Suprapubic skin (tissue), 4 donors: ENCODE data around the gene TTLL5. TPM values are rescaled to one million over a fixed set of nuclear protein-coding genes. Genes with fewer than 3 reads are reported as not detected.
"Not testable (repeated sequence)": the region's sequence is repeated elsewhere in the genome, so short reads cannot be mapped to it uniquely, and the experiment has no call there.

Source experiments
- DNase-seq, 2 donors: peaks; one replicate each; pipeline ENCODE4 v3.0.0-alpha.2; 2019; ENCODE audit warnings: low spot score in 2 of 2
- H3K27ac ChIP-seq: fragments of 200-600 bp; sonication (generic); one replicate; pipeline ENCODE4 v1.5.1; 2019
- H3K27me3 ChIP-seq: fragments of 200-600 bp; sonication (generic); one replicate; pipeline ENCODE4 v1.5.1; 2019
- H3K36me3 ChIP-seq: fragments of 200-600 bp; sonication (generic); one replicate; pipeline ENCODE4 v1.5.1; 2019
- H3K4me1 ChIP-seq: fragments of 200-600 bp; sonication (generic); one replicate; pipeline ENCODE4 v1.5.1; 2019
- H3K4me3 ChIP-seq: fragments of 200-600 bp; sonication (generic); one replicate; pipeline ENCODE4 v1.5.1; 2019; ENCODE audit warnings: mild to moderate bottlenecking
- H3K9me3 ChIP-seq: fragments of 200-600 bp; sonication (generic); one replicate; pipeline ENCODE4 v1.5.1; 2019
- EP300 ChIP-seq: sonication (generic); formaldehyde crosslinking; IDR thresholded peaks from one replicate; pipeline ENCODE4 v1.6.1; 2017; ENCODE audit warnings: antibody characterized with exemption
- POLR2A ChIP-seq, 2 donors: fragments of 450-650 bp; IDR thresholded peaks; one replicate each; pipeline ENCODE4 v1.6.1; 2017; ENCODE audit warnings: antibody characterized with exemption in 2 of 2, mild to moderate bottlenecking in 2 of 2, moderate library complexity in 2 of 2
- POLR2AphosphoS5 ChIP-seq, 3 donors: sonication (generic); formaldehyde crosslinking; IDR thresholded peaks; one replicate each; pipeline ENCODE4 v1.6.1; 2017; ENCODE audit warnings: antibody characterized with exemption in 3 of 3
- WGBS: methylation state at CpG from one replicate; pipeline ENCODE4 v1.1.5; 2018; 5-methylcytosine and 5-hydroxymethylcytosine counted together
- total RNA-seq, 4 donors: library from RNA; depleted of rRNA; stranded (reverse); fragments of >200 nt; gene quantifications; one replicate each; pipeline ENCODE4 v1.1.0, GENCODE V29; 2016
- TF ChIP-seq, protein P1 (sequence below), 2 donors: fragments of 200-600 bp in 1 of 2; fragments of 450-650 bp in 1 of 2; sonication (generic) in 1 of 2; IDR thresholded peaks; one replicate each; pipeline ENCODE4 v1.5.1; 2016 to 2019; ENCODE audit warnings: antibody characterized with exemption in 2 of 2, mild to moderate bottlenecking in 1 of 2, moderate library complexity in 1 of 2

Gene TTLL5
- total RNA-seq, 4 donors from 2014 or later: 24.4 to 56.4 (median 34.8) TPM

DNA sequence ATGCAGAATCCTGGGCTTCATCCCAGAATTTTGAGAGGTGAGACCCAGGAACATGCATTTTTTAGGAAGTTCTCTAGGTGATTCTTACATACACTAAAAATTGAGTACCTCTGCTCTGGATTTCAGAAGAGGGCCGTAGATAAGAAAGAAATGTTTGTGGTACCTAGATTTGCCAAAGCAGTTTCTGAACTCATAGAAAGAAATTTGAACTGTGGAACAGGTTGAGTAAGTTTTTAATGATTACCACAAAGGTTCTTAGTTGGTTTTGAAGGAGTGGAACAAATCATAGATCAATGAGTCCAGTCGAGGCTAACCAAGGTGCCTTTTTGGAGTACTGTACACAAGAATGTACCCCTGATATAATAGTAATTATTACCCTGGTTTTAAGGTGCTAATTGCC, 24.9 kb downstream of the TTLL5 start:
- H3K36me3 ChIP-seq: peaks cover 35% of the 10 kb centered on the region
- no peak overlapping the region for H3K4me3 ChIP-seq
- DNase-seq: no peak
- no peaks in the 10 kb centered on the region for H3K4me1 ChIP-seq
- WGBS: 88% methylated on average over 2 of the region's 2 CpGs
- no peak overlapping the region for H3K27ac ChIP-seq
- no peaks in the 10 kb centered on the region for H3K9me3 ChIP-seq
- H3K27me3 ChIP-seq: no peaks in the 10 kb centered on the region
- TF ChIP-seq POLR2AphosphoS5 (IDR thresholded peaks at IDR 0.05) (no peak), POLR2A (IDR thresholded peaks at IDR 0.05) (no peak), EP300 (no peak)
- TF ChIP-seq, protein P1, sequence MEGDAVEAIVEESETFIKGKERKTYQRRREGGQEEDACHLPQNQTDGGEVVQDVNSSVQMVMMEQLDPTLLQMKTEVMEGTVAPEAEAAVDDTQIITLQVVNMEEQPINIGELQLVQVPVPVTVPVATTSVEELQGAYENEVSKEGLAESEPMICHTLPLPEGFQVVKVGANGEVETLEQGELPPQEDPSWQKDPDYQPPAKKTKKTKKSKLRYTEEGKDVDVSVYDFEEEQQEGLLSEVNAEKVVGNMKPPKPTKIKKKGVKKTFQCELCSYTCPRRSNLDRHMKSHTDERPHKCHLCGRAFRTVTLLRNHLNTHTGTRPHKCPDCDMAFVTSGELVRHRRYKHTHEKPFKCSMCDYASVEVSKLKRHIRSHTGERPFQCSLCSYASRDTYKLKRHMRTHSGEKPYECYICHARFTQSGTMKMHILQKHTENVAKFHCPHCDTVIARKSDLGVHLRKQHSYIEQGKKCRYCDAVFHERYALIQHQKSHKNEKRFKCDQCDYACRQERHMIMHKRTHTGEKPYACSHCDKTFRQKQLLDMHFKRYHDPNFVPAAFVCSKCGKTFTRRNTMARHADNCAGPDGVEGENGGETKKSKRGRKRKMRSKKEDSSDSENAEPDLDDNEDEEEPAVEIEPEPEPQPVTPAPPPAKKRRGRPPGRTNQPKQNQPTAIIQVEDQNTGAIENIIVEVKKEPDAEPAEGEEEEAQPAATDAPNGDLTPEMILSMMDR (IDR thresholded peaks at IDR 0.05): no peak

DNA sequence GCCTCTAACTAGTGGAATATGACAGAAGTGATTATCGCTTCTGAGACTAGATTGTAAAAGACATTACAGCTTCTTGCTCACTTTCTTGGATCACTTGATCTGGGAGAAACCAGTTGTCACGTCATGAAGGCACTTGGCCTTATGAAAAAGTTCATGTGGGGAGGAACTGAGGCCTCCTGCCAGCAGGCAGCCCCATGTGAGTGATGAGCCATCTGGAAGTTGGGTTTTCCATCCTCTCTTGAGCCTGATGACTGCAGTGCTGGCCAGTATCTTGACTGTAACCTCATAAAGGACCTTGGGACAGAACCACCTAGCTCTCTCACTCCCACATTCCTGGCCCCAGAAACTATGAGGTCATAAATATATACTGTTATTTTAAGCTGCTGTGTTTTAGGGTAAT, 28.0 kb downstream of the TTLL5 start:
- H3K27me3 ChIP-seq: no peaks in the 10 kb centered on the region
- H3K9me3 ChIP-seq: no peaks in the 10 kb centered on the region
- H3K27ac ChIP-seq: no peak overlapping the region
- peaks cover 33% of the 10 kb centered on the region for H3K36me3 ChIP-seq
- WGBS: 60% methylated on average over 2 of the region's 2 CpGs
- TF ChIP-seq, protein P1 (IDR thresholded peaks at IDR 0.05): no peak
- TF ChIP-seq POLR2AphosphoS5 (IDR thresholded peaks at IDR 0.05): no peak
- no peak for TF ChIP-seq POLR2A (IDR thresholded peaks at IDR 0.05)
- TF ChIP-seq EP300: no peak
- H3K4me1 ChIP-seq: no peaks in the 10 kb centered on the region
- no peak for DNase-seq
- no peak overlapping the region for H3K4me3 ChIP-seq

DNA sequence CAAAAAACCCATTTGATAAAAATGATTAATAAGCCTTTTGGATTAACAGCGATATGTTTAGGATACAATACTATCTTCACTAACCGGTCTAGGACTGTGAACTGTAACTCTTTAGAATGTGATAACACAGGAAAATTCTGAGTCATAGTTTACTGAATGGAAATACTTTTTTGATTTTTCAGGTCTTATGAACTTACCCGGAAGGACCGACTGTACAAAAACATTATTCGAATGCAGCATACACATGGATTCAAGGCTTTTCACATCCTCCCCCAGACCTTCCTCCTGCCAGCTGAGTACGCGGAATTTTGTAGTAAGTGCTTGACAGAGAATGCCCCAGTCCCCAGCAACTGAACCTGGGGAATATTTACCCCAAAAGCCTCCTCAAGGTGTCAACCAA, 29.0 kb downstream of the TTLL5 start:
- Histone ChIP-seq H3K4me3 (no peak overlapping the region), H3K4me1 (no peaks in the 10 kb centered on the region), H3K9me3 (no peaks in the 10 kb centered on the region), H3K36me3 (peaks cover 36% of the 10 kb centered on the region), H3K27me3 (no peaks in the 10 kb centered on the region), H3K27ac (no peak overlapping the region)
- no peak for DNase-seq
- TF ChIP-seq EP300 (no peak), POLR2A (IDR thresholded peaks at IDR 0.05) (no peak), POLR2AphosphoS5 (IDR thresholded peaks at IDR 0.05) (no peak)
- TF ChIP-seq, protein P1 (IDR thresholded peaks at IDR 0.05): no peak
- WGBS: 98% methylated on average over 7 of the region's 7 CpGs

DNA sequence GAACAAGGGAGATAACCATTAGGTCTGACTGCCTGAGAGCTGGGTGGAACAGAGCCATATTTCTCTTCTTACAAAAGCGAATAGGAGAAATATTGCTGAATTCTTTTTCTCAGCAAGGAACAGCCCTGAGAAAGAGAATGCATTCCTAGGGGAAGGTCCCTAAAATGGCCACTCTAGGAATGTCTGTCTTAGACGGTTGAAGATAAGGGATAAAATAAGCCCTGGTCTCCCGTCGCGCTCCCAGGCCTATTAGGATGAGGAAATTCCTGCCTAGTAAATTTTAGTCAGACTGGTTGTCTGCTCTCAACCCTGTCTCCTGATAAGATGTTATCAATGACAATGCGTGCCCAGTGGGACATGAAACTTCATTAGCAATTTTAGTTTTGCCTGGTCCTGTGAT, 34.0 kb downstream of the TTLL5 start:
- H3K36me3 ChIP-seq: peaks cover 59% of the 10 kb centered on the region
- H3K9me3 ChIP-seq: not testable (repeated sequence)

DNA sequence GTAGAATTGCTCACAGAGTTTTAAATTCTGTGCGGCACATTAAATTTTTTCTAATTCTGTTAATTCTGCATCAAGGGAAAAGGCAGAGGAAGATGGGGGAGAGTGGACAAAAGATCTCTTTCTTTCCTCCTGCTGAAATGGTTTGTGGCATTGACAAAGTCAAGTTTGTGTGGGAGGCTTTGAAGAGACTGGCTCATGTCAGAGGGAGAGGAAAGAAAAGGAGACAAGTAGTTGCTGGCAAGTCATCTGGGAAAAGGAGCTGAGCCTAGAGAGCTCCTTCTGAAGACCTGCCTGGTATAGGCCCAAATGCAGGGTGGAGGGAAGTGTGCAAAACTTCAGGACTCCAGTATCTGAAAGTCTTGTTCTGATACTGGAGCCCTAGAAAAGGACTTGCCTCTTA, 36.3 kb downstream of the TTLL5 start:
- H3K27me3 ChIP-seq: no peaks in the 10 kb centered on the region
- no peak overlapping the region for H3K27ac ChIP-seq
- no peaks in the 10 kb centered on the region for H3K4me1 ChIP-seq
- no peak for DNase-seq
- no peak overlapping the region for H3K4me3 ChIP-seq
- TF ChIP-seq, protein P1 (IDR thresholded peaks at IDR 0.05): no peak
- TF ChIP-seq POLR2A (IDR thresholded peaks at IDR 0.05) (no peak), EP300 (no peak), POLR2AphosphoS5 (IDR thresholded peaks at IDR 0.05) (no peak)
- WGBS: 74% methylated on average over 1 of the region's 1 CpG
- no peaks in the 10 kb centered on the region for H3K9me3 ChIP-seq
- H3K36me3 ChIP-seq: peaks cover 47% of the 10 kb centered on the region

More for the DNA sequence above, 34.0 kb downstream of the TTLL5 start:
- not testable (repeated sequence) for H3K4me1 ChIP-seq, H3K27ac ChIP-seq, DNase-seq, H3K4me3 ChIP-seq, H3K27me3 ChIP-seq
- WGBS: 97% methylated on average over 6 of the region's 6 CpGs

DNA sequence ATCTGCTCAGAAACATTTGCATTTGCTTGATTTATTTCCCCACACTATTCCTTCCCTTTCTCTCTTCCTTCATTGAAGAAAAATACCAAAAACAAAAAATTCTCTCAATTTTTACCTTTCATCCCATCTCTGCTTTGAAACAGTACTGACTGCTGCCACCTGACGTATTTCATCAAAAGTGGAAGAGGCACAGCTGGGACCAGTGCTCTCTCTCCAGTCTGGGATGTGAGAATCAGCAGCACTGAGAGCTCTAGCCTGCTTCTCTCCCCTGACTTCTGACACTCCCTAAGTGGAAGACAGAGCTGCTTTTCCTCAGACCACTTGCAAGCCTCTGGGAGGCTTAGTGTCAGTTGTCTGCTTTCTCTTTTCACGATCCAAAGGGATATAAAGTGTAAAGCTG, 36.9 kb downstream of the TTLL5 start:
- no peaks in the 10 kb centered on the region for H3K4me1 ChIP-seq
- H3K36me3 ChIP-seq: peaks cover 42% of the 10 kb centered on the region
- H3K4me3 ChIP-seq: no peak overlapping the region
- TF ChIP-seq POLR2AphosphoS5 (IDR thresholded peaks at IDR 0.05): no peak
- TF ChIP-seq, protein P1 (IDR thresholded peaks at IDR 0.05): no peak
- no peak for TF ChIP-seq EP300
- no peak for TF ChIP-seq POLR2A (IDR thresholded peaks at IDR 0.05)
- H3K27ac ChIP-seq: no peak overlapping the region
- WGBS: 92% methylated on average over 2 of the region's 2 CpGs
- no peak for DNase-seq
- no peaks in the 10 kb centered on the region for H3K9me3 ChIP-seq
- no peaks in the 10 kb centered on the region for H3K27me3 ChIP-seq
